A549 (cell line): ENCODE results near the gene AFDN. TPM values are rescaled to one million over a fixed set of nuclear protein-coding genes. Genes with fewer than 3 reads are reported as not detected.

Experiments used
- ATAC-seq, 2 experiments: fragments of 200-7000 bp in 1 of 2; fragments of >200 bp in 1 of 2; cut with Nextera tagmentation in 1 of 2; cut with Tn5 transposase in 1 of 2; 3 replicates each; pipeline versions ENCODE4 v1.8.0 to v1.9.1; 2018 to 2020; ENCODE audit warnings: mild to moderate bottlenecking in 1 of 2, moderate library complexity in 1 of 2
- CTCF ChIA-PET: fragments of 300-600 bp; sonication (Branson Sonifier 250); formaldehyde crosslinking; extraction: SDS; loops from one replicate; lab custom pipeline; 2021; ENCODE audit warnings: antibody characterized with exemption, inconsistent platforms; lab: Yijun Ruan, JAX
- POLR2A ChIA-PET: fragments of 350-600 bp; formaldehyde crosslinking; extraction: SDS; loops from one replicate; lab custom pipeline; 2021; ENCODE audit warnings: antibody characterized with exemption, inconsistent platforms; lab: Yijun Ruan, JAX
- DNase-seq, 2 experiments: peaks; one replicate each; pipeline versions ENCODE4 v3.0.0 to v3.0.0-alpha.2; 2011 to 2016; ENCODE audit warnings: low read depth in 1 of 2, low spot score in 1 of 2
- FAIRE-seq: peaks from 2 replicates; lab custom pipeline; 2011; peaks lifted over from hg19 to GRCh38; lab: Jason Lieb, UNC
- H3K27ac ChIP-seq, 2 experiments: fragments of >200 bp; sonication (Bioruptor Twin); formaldehyde crosslinking; 3 replicates each; pipeline ENCODE4 v1.5.1; 2016 to 2017
- H3K4me1 ChIP-seq: fragments of >200 bp; sonication (Bioruptor Twin); formaldehyde crosslinking; 3 replicates; pipeline ENCODE4 v1.6.1; 2016
- H3K4me2 ChIP-seq: fragments of >200 bp; sonication (Bioruptor Twin); formaldehyde crosslinking; 3 replicates; pipeline ENCODE4 v1.6.1; 2016
- H3K4me3 ChIP-seq: fragments of >200 bp; sonication (Bioruptor Twin); formaldehyde crosslinking; 3 replicates; pipeline ENCODE4 v1.5.1; 2016
- H3K9me3 ChIP-seq: fragments of >200 bp; sonication (Bioruptor Twin); formaldehyde crosslinking; 3 replicates; pipeline ENCODE4 v1.6.1; 2016
- ATOH8 ChIP-seq: fragments of 250-450 bp; sonication (Bioruptor Pico); IDR thresholded peaks from 2 replicates; pipeline ENCODE4 v1.5.0; 2020; ENCODE audit warnings: low read depth, mild to moderate bottlenecking, moderate library complexity
- BHLHE40 ChIP-seq: IDR thresholded peaks from 2 replicates; pipeline ENCODE4 v1.6.1; 2012; ENCODE audit warnings: low read depth, low read length, inconsistent platforms
- CBX8 ChIP-seq: fragments of 200-600 bp; sonication (generic); IDR thresholded peaks from 2 replicates; pipeline ENCODE4 v1.6.1; 2016
- CEBPB ChIP-seq, 2 experiments: fragments of >200 bp in 1 of 2; sonication (Bioruptor Twin) in 1 of 2; formaldehyde crosslinking in 1 of 2; IDR thresholded peaks; 2 replicates each; pipeline ENCODE4 v1.6.1; 2012 to 2016
- CTCF ChIP-seq: fragments of >200 bp; sonication (Bioruptor Twin); formaldehyde crosslinking; IDR thresholded peaks from 3 replicates; pipeline ENCODE4 v1.5.1; 2016
- EHMT2 ChIP-seq: fragments of 200-600 bp; sonication (generic); IDR thresholded peaks from 2 replicates; pipeline ENCODE4 v1.6.1; 2016; ENCODE audit warnings: antibody characterized with exemption, low read depth, mild to moderate bottlenecking, moderate library complexity
- GATA3 ChIP-seq: IDR thresholded peaks from 2 replicates; pipeline ENCODE4 v1.6.1; 2012; ENCODE audit warnings: borderline replicate concordance
- HDAC2 ChIP-seq: fragments of 200-600 bp; sonication (generic); IDR thresholded peaks from 2 replicates; pipeline ENCODE4 v1.6.1; 2016
- HMGXB4 ChIP-seq: fragments of 250-450 bp; sonication (Bioruptor Pico); IDR thresholded peaks from 2 replicates; pipeline ENCODE4 v1.5.0; 2021; ENCODE audit warnings: mild to moderate bottlenecking, moderate library complexity, borderline replicate concordance
- HOXA7 ChIP-seq: fragments of 250-450 bp; sonication (Bioruptor Pico); IDR thresholded peaks from 2 replicates; pipeline ENCODE4 v1.5.0; 2020; ENCODE audit warnings: mild to moderate bottlenecking, moderate library complexity
- HOXB13 ChIP-seq: fragments of 250-450 bp; sonication (Bioruptor Pico); IDR thresholded peaks from 2 replicates; pipeline ENCODE4 v1.5.0; 2020; ENCODE audit warnings: low read depth, mild to moderate bottlenecking, moderate library complexity
- MAFK ChIP-seq: fragments of 450-650 bp; IDR thresholded peaks from 2 replicates; pipeline ENCODE4 v1.6.1; 2014; ENCODE audit not compliant: partially characterized antibody
- MAZ ChIP-seq: fragments of 150-350 bp; IDR thresholded peaks from 2 replicates; pipeline ENCODE4 v1.6.1; 2014; ENCODE audit warnings: antibody characterized with exemption, low read depth, low read length, borderline replicate concordance
- POLR2A ChIP-seq: IDR thresholded peaks from 2 replicates; pipeline ENCODE4 v1.6.1; 2012; ENCODE audit warnings: mild to moderate bottlenecking, low read length
- POLR2AphosphoS2 ChIP-seq: conservative IDR thresholded peaks from 2 replicates; pipeline ENCODE4 v1.6.1; 2012; ENCODE audit warnings: low read length, improper control_type of control experiment, inconsistent platforms
- RAD21 ChIP-seq, 2 experiments: fragments of >200 bp in 1 of 2; sonication (Bioruptor Twin) in 1 of 2; formaldehyde crosslinking in 1 of 2; IDR thresholded peaks in 1 of 2; conservative IDR thresholded peaks in 1 of 2; 2 replicates in 1 of 2; 3 replicates in 1 of 2; pipeline ENCODE4 v1.6.1; 2012 to 2018; ENCODE audit warnings: inconsistent platforms in 1 of 2
- SMC3 ChIP-seq: fragments of >200 bp; sonication (Bioruptor Twin); formaldehyde crosslinking; IDR thresholded peaks from 3 replicates; pipeline ENCODE4 v1.6.1; 2018; ENCODE audit warnings: inconsistent platforms
- TFCP2L1 ChIP-seq: fragments of 250-450 bp; sonication (Bioruptor Pico); IDR thresholded peaks from 2 replicates; pipeline ENCODE4 v1.5.0; 2021; ENCODE audit warnings: mild to moderate bottlenecking
- ZNF302 ChIP-seq: fragments of 250-450 bp; sonication (Bioruptor Pico); IDR thresholded peaks from 2 replicates; pipeline ENCODE4 v1.9.0; 2021; ENCODE audit warnings: inconsistent platforms, mild to moderate bottlenecking, moderate library complexity
- WGBS: methylation state at CpG from one replicate; pipeline ENCODE4 v1.1.6; 2017; ENCODE audit errors: missing lambda C conversion rate; 5-methylcytosine and 5-hydroxymethylcytosine counted together
- polyA plus RNA-seq, 4 experiments: library from polyadenylated mRNA; depleted of rRNA in 3 of 4; stranded (reverse); fragments of >200 nt; fragmentation: RNase III in 1 of 4; extraction: RNeasy Plus Mini Kit Qiagen cat#74134 plus additional on column Dnase treatment in 1 of 4; gene quantifications; 2 replicates in 3 of 4; 3 replicates in 1 of 4; pipeline ENCODE4 v1.2.3, GENCODE V29; 2011 to 2017

The AFDN gene
- polyA plus RNA-seq, 2 of the 4 experiments (the other 2 are of a cell fraction): 17.5 to 40.8 TPM

GRCh38 chr6:167793421-167793820, 33.3 kb upstream of the AFDN start:
- Histone ChIP-seq H3K4me2 (no peak overlapping the region), H3K9me3 (no peaks in the 10 kb centered on the region), H3K27ac (no peak overlapping the region), H3K4me3 (no peak overlapping the region), H3K4me1 (peaks cover 9% of the 10 kb centered on the region; the same call in 1 of the 3 replicates)
- TF ChIP-seq CBX8 (no peak), CEBPB (IDR thresholded peaks at IDR 0.05) (no peak)
- POLR2A ChIA-PET: no interaction called here
- 42% methylated on average over 9 of the region's 9 CpGs for WGBS
- no peak for DNase-seq
- no peak for ATAC-seq
- CTCF ChIA-PET: no interaction called here
- no peak for FAIRE-seq

- ATAC-seq: no peak
- H3K4me3 ChIP-seq: no peak overlapping the region
- no peak overlapping the region for H3K4me2 ChIP-seq
- TF ChIP-seq MAFK (no peak), HDAC2 (no peak), HMGXB4 (no peak), HOXB13 (CRISPR knock-in tag) (no peak), CTCF (no peak), POLR2A (no peak), BHLHE40 (no peak), MAZ (no peak), POLR2AphosphoS2 (no peak), EHMT2 (no peak), HOXA7 (CRISPR knock-in tag) (no peak), ATOH8 (CRISPR knock-in tag) (no peak), TFCP2L1 (CRISPR knock-in tag) (no peak), SMC3 (no peak), ZNF302 (CRISPR knock-in tag) (no peak), CBX8 (no peak), GATA3 (no peak), RAD21 (conservative IDR thresholded peaks at IDR 0.05 in 1 of 2, IDR thresholded peaks at IDR 0.05 in 1 of 2) (no peak)
- TF ChIP-seq, all 56 proteins: peak for 0
- Histone ChIP-seq H3K4me1 (peaks cover 9% of the 10 kb centered on the region; the same call in 1 of the 3 replicates), H3K27ac (no peak overlapping the region), H3K9me3 (no peaks in the 10 kb centered on the region)
- DNase-seq: no peak
- WGBS: 66% methylated on average over 17 of the region's 18 CpGs
- CTCF ChIA-PET: interaction anchor here (0.6 kb wide), 1 partner anchor 843 kb away, joined by 3 read pairs; no protein-coding TSS in a partner anchor
- POLR2A ChIA-PET: no interaction called here
- no peak for FAIRE-seq
These were observed 32.3 kb upstream of the AFDN start for GRCh38 chr6:167794161-167795157.
